ENCODE data around the gene KCNQ1.

- TF ChIP-seq CTCF (IDR thresholded peaks at IDR 0.05; ENCODE audit: low read length) (no peak), EZH2 (IDR thresholded peaks at IDR 0.05; ENCODE audit: borderline replicate concordance, low read length) (no peak)
These were observed 137.6 kb downstream of the KCNQ1 start for GRCh38 chr11:2582351-2582945.
